Esophagus muscularis mucosa (tissue), 4 donors: Measurements from ENCODE around the gene SPATA18.

ENCODE experiments used
- CTCF ChIP-seq, 3 experiments: fragments of 200-600 bp in 2 of 3; fragments of 450-650 bp in 1 of 3; sonication (generic) in 2 of 3; IDR thresholded peaks; one replicate each; pipeline ENCODE4 v1.5.1; 2017 to 2019; ENCODE audit warnings: antibody characterized with exemption in 3 of 3, mild to moderate bottlenecking in 2 of 3, moderate library complexity in 1 of 3
- EP300 ChIP-seq: sonication (generic); formaldehyde crosslinking; IDR thresholded peaks from one replicate; pipeline ENCODE4 v1.6.1; 2017; ENCODE audit warnings: antibody characterized with exemption
- POLR2A ChIP-seq: fragments of 450-650 bp; IDR thresholded peaks from one replicate; pipeline ENCODE4 v1.6.1; 2017; ENCODE audit warnings: antibody characterized with exemption, moderate library complexity, mild to moderate bottlenecking, low read depth

GRCh38 chr4:52032005-52032404, 19.1 kb upstream of the SPATA18 start:
- TF ChIP-seq CTCF (IDR thresholded peaks at IDR 0.05): no peak
- no peak for TF ChIP-seq POLR2A
- no peak for TF ChIP-seq EP300
